Measurements from ENCODE around the gene SETD7. TPM values are rescaled to one million over a fixed set of nuclear protein-coding genes. Genes with fewer than 3 reads are reported as not detected.

The SETD7 gene
- total RNA-seq, 1 donor = 99.5 TPM

DNA sequence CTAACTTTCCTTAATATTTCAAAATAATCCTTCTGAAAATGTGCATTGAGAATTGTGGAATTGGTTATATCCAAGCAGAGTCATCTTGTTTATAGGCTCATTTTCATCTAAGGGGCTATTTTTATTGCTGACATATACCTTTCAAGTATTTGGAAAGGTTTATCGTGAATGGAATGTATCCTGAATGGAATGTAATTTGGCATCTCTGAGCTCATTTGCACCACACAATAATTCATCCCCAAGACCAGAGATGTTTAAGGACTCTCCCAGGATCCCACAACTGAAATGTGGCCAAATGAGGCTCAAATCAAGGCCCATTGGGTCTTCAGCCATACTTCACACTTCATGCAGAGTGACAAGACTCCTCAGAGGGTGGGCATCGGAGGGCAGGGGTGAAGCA is 7.5 kb upstream of the SETD7 start:
- Histone ChIP-seq H3K4me2 (ENCODE audit: insufficient read depth, low read length) (no peak overlapping the region), H3K4me1 (ENCODE audit: insufficient read depth, low read length) (no peaks in the 10 kb centered on the region)

DNA sequence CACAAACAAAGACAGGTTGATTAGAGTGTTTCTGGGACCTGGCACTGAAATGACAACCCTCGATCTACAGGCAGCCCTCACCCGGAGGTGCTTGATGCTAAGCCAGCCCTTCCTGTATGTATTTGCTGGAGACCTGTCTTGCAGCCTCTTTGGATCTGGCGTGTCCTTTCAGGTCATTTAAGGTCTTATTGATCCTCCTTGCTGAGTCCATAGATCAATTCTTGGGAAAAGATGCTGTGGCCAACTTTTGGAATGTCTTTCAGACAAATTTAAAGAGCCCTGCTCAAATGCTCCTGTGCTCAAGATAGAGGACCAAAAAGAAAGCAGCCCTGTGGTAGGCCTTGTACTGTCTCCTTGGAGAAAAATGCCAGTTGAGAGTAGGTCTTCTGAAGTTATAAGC is 6.8 kb upstream of the SETD7 start:
- no peak for TF ChIP-seq CTCF (IDR thresholded peaks at IDR 0.05; ENCODE audit: extremely low read depth, low read depth, low read length)
- peaks cover 25% of the 10 kb centered on the region for H3K27me3 ChIP-seq (ENCODE audit: insufficient read depth, low read length)
- H3K4me2 ChIP-seq (ENCODE audit: insufficient read depth, low read length) = no peak overlapping the region
- DNase-seq (ENCODE audit: insufficient read length, low spot score, missing footprints) = no peak
- no peak overlapping the region for H3K27ac ChIP-seq (ENCODE audit: low read depth, low read length)
- H3K36me3 ChIP-seq (ENCODE audit: insufficient read depth, low read length) = no peaks in the 10 kb centered on the region
- H3K79me2 ChIP-seq (ENCODE audit: insufficient read depth, low read length) = no peaks in the 10 kb centered on the region
- H4K20me1 ChIP-seq (ENCODE audit: insufficient read depth, low read length) = no peaks in the 10 kb centered on the region
- no peaks in the 10 kb centered on the region for H3K9me3 ChIP-seq (ENCODE audit: low read depth, low read length)
- no peak overlapping the region for H2AFZ ChIP-seq (ENCODE audit: low read length)
- H3K4me3 ChIP-seq (ENCODE audit: insufficient read depth, low read length) = no peak overlapping the region
- H3K4me1 ChIP-seq (ENCODE audit: insufficient read depth, low read length) = no peaks in the 10 kb centered on the region

More for the DNA sequence above, 7.5 kb upstream of the SETD7 start:
- no peak overlapping the region for H2AFZ ChIP-seq (ENCODE audit: low read length)
- H3K27me3 ChIP-seq (ENCODE audit: insufficient read depth, low read length) = peaks cover 18% of the 10 kb centered on the region
- DNase-seq (ENCODE audit: insufficient read length, low spot score, missing footprints) = no peak
- no peaks in the 10 kb centered on the region for H3K36me3 ChIP-seq (ENCODE audit: insufficient read depth, low read length)
- no peak overlapping the region for H3K27ac ChIP-seq (ENCODE audit: low read depth, low read length)
- no peaks in the 10 kb centered on the region for H3K79me2 ChIP-seq (ENCODE audit: insufficient read depth, low read length)
- H4K20me1 ChIP-seq (ENCODE audit: insufficient read depth, low read length) = no peaks in the 10 kb centered on the region
- no peak overlapping the region for H3K4me3 ChIP-seq (ENCODE audit: insufficient read depth, low read length)
- TF ChIP-seq CTCF (IDR thresholded peaks at IDR 0.05; ENCODE audit: extremely low read depth, low read depth, low read length) = no peak
- no peaks in the 10 kb centered on the region for H3K9me3 ChIP-seq (ENCODE audit: low read depth, low read length)

DNA sequence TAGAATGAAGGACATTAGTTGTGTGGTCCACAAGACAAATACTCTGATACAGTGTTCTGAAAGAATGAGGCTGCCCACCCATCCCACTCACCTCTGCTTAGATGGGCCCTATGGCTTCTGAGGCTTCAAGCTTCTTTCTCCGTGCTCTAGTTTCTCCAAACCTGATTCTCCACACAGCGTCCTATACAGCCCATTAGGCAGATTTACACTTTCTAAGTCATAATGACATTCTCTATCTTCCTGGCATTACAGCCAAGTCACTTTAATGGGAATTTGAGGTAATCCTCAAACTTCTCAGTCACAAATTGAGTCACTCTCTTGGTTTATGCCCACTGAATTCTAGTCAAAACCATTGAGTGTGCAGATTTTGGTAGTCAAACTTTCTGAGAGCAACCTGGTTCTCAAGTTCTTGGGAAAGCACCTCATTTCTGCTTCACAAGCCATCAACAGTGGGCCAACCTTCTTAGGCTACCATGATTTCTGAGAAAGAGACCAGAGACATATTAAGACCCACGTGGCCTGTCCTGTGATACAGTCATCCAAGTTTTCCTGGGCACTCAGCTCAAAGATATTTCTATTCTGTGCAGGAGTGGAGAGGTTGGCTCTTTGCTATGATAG is 6.2 kb upstream of the SETD7 start:
- TF ChIP-seq CTCF (IDR thresholded peaks at IDR 0.05; ENCODE audit: extremely low read depth, low read depth, low read length) = no peak

DNA sequence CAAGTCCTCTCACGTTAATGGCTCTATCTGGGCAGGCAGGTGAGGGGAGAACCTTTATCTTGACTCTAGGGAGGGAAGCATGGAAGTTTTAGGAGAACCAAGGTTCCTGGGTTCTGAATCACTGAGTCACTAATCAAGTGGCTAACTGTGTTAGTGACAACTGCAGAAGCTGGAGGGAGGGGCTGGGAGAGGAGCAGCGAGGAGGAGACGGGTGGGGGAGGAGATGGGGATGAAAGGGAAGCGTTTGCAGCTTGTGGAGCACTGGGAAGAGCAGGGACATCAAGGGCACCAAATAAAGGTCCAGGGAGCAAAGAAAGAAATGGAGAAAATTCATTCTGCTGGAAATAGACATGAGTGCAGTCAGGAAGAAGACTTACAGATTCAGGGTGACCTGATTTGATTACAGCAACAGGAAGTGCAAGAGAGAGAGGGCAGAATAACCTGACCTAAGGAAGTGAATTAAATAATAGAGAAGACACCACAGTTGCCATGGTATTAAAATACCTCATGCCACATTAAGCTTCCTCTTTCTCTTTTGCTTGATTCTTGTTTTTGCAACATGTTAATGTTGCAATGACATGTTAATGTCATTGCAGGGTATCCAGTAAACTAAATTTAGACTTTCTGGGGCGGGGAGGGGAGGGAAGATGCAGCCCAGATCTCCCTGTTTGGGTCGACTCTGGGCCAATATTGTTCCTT is 4.5 kb upstream of the SETD7 start:
- Histone ChIP-seq H3K27me3 (ENCODE audit: insufficient read depth, low read length) (peaks cover 34% of the 10 kb centered on the region), H3K4me3 (ENCODE audit: insufficient read depth, low read length) (no peak overlapping the region), H3K4me2 (ENCODE audit: insufficient read depth, low read length) (no peak overlapping the region), H2AFZ (ENCODE audit: low read length) (no peak overlapping the region), H3K27ac (ENCODE audit: low read depth, low read length) (no peak overlapping the region), H3K79me2 (ENCODE audit: insufficient read depth, low read length) (peaks cover 1% of the 10 kb centered on the region), H3K36me3 (ENCODE audit: insufficient read depth, low read length) (no peaks in the 10 kb centered on the region), H4K20me1 (ENCODE audit: insufficient read depth, low read length) (no peaks in the 10 kb centered on the region), H3K9me3 (ENCODE audit: low read depth, low read length) (no peaks in the 10 kb centered on the region), H3K4me1 (ENCODE audit: insufficient read depth, low read length) (peaks cover 4% of the 10 kb centered on the region)
- TF ChIP-seq CTCF (IDR thresholded peaks at IDR 0.05; ENCODE audit: extremely low read depth, low read depth, low read length) = no peak
- no peak for DNase-seq (ENCODE audit: insufficient read length, low spot score, missing footprints)

More for the DNA sequence above, 6.2 kb upstream of the SETD7 start:
- no peaks in the 10 kb centered on the region for H3K79me2 ChIP-seq (ENCODE audit: insufficient read depth, low read length)
- no peak overlapping the region for H3K4me3 ChIP-seq (ENCODE audit: insufficient read depth, low read length)
- no peak overlapping the region for H3K4me2 ChIP-seq (ENCODE audit: insufficient read depth, low read length)
- DNase-seq (ENCODE audit: insufficient read length, low spot score, missing footprints) = peak; percentile 58
- no peaks in the 10 kb centered on the region for H3K36me3 ChIP-seq (ENCODE audit: insufficient read depth, low read length)
- H3K27me3 ChIP-seq (ENCODE audit: insufficient read depth, low read length) = peaks cover 31% of the 10 kb centered on the region
- no peaks in the 10 kb centered on the region for H3K9me3 ChIP-seq (ENCODE audit: low read depth, low read length)
- H2AFZ ChIP-seq (ENCODE audit: low read length) = no peak overlapping the region
- no peak overlapping the region for H3K27ac ChIP-seq (ENCODE audit: low read depth, low read length)
- peaks cover 3% of the 10 kb centered on the region for H3K4me1 ChIP-seq (ENCODE audit: insufficient read depth, low read length)
- no peaks in the 10 kb centered on the region for H4K20me1 ChIP-seq (ENCODE audit: insufficient read depth, low read length)

Data from osteoblast (primary cell).